Measurements from ENCODE around the gene CHST11. TPM values are rescaled to one million over a fixed set of nuclear protein-coding genes. Genes with fewer than 3 reads are reported as not detected.

Gene CHST11
- total RNA-seq = 3.5 and 8.2 TPM in 2 replicates

GRCh38 chr12:104456417-104456949 lies at the start of gene CHST11:
Gene CHST11, plus strand, starts transcription at chr12:104456948.
- peak; percentile 33 for TF ChIP-seq CTCF (IDR thresholded peaks at IDR 0.05; ENCODE audit: insufficient read depth, low read depth, low read length)
- peak within 1 kb of the TSS; percentile 92 for H3K4me3 ChIP-seq (ENCODE audit: low read depth, low read length)
- DNase-seq (ENCODE audit: low read depth) = peak; percentile 91

GRCh38 chr12:104407438-104407837 lies 49.3 kb upstream of the CHST11 start:
- TF ChIP-seq CTCF (IDR thresholded peaks at IDR 0.05; ENCODE audit: insufficient read depth, low read depth, low read length) = no peak
- no peak overlapping the region for H3K4me3 ChIP-seq (ENCODE audit: low read depth, low read length)
- DNase-seq (ENCODE audit: low read depth) = no peak

- no peak for TF ChIP-seq CTCF (IDR thresholded peaks at IDR 0.05; ENCODE audit: insufficient read depth, low read depth, low read length)
- no peak overlapping the region for H3K4me3 ChIP-seq (ENCODE audit: low read depth, low read length)
- DNase-seq (ENCODE audit: low read depth) = no peak
These were observed 48.8 kb upstream of the CHST11 start for GRCh38 chr12:104407922-104408321.

GRCh38 chr12:104410326-104410725 lies 46.4 kb upstream of the CHST11 start:
- no peak overlapping the region for H3K4me3 ChIP-seq (ENCODE audit: low read depth, low read length)
- DNase-seq (ENCODE audit: low read depth) = no peak
- no peak for TF ChIP-seq CTCF (IDR thresholded peaks at IDR 0.05; ENCODE audit: insufficient read depth, low read depth, low read length)

- H3K4me3 ChIP-seq (ENCODE audit: low read depth, low read length) = no peak overlapping the region
- no peak for DNase-seq (ENCODE audit: low read depth)
- no peak for TF ChIP-seq CTCF (IDR thresholded peaks at IDR 0.05; ENCODE audit: insufficient read depth, low read depth, low read length)
These were observed 46.0 kb upstream of the CHST11 start for GRCh38 chr12:104410786-104411185.

- peak; percentile 8 for DNase-seq (ENCODE audit: low read depth)
- TF ChIP-seq CTCF (IDR thresholded peaks at IDR 0.05; ENCODE audit: insufficient read depth, low read depth, low read length) = no peak
- H3K4me3 ChIP-seq (ENCODE audit: low read depth, low read length) = no peak overlapping the region
These were observed 44.7 kb upstream of the CHST11 start for GRCh38 chr12:104411826-104412641.

Data from fibroblast of villous mesenchyme (primary cell).